GM18517 (cell line): Measurements from ENCODE around the gene DST.
"Not testable (repeated sequence)": the region's sequence is repeated elsewhere in the genome, so short reads cannot be mapped to it uniquely, and the experiment has no call there.

Experiments used
- ATAC-seq: cut with Tn5 transposase; IDR thresholded peaks from one replicate; pipeline ENCODE4 v1.9.1; 2021; ENCODE audit warnings: mild to moderate bottlenecking, moderate library complexity; ENCODE audit not compliant: unreplicated experiment

Gene DST

GRCh38 chr6:56521454-56521853, 121.2 kb downstream of the DST start:
- ATAC-seq: no peak

DNA sequence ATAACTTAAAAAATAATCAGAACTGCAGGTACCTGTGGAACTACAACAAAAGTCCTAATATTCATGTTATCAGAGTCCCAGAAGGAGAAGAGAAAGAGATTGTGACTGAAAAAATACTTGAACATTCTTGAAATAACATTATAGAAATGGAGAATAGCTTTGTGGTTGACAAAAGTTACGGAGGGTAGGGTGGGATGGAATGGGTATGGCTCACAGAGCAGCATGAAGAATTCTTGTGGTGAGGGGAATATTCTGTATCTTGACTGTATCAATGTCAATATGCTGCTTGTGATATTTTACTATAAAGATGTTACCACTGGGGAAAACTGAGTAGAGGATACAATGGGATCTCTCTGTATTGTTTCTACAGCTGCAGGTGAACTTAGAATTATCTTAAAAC, 122.5 kb downstream of the DST start:
- no peak for ATAC-seq

DNA sequence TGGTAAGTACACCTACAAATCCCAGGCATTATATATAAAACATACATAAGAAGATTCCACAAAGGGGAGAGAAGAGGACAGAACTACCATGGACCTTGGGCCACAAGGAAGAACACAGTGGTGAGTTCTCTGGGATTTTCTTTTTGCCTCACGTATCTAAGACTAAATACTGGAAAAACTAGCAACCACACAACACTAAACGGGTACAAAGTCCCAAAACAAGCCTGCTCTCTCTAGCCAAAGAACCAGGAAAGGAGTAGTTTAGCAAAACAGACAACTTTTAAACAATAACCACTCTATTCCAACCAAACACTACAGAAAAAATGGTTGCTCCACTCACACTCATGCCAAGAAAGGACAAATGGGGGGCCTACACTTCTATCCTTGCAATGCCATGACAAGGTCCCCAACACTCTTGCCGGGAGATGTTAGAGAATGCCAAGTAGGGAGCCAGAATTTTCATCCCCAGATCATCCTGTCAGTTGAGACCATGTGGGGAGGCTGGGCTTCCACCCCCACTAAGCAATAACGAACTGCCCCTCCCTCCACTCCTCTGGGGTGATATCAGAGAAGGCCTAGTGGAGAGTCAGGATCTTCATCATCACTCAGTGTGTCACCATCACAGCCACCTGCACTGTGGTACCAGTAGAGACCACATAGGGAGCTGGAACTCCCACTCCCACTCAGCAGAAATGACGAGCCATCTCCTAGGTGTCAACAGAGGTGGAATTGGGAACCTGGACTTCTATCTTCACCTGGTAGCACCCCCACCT, 123.5 kb downstream of the DST start:
- no peak for ATAC-seq

DNA sequence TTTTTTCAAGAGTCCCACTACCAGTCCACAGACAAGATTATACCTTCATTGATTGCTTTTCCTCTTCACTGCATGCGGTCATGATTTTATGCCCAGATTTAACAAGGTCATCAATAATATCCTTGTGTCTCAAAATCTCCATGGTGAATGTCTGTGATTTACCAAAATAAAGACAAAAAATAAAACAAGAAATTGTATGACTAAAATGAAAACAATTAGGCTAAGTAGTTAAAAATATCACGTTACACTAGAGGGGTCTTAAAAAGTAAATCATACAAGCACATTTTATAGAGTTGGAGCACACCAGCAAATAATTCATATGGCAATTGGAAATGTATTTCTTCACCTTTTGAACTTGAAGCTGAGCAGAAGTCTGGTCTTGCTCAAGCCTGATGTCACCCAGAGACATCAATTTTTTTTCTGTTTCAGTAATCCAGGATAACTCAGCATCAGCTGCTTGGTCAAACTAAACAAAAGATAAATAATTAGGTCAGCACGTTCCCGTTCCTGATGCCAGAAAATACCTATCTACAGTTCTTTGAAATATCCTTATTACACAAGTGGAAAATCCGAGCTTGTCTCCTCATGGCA, 125.4 kb downstream of the DST start:
- no peak for ATAC-seq

DNA sequence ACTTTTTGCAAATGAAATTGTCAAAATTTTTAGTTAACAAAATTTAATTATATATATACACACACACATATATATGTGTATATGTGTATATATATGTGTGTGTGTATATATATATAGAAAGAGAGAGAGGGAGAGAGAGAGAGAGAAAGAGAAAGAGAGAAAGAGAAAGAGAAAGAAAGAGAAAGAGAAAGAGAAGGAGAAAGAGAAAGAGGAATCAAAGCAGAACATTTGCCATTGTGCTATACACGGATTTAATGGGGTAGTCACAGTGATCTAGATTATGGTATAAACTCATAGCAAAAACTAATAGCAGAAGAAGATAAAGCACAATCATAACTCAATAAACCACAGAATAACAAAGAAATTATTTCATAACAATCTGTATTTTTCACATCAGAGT, 126.7 kb downstream of the DST start:
- no peak for ATAC-seq

DNA sequence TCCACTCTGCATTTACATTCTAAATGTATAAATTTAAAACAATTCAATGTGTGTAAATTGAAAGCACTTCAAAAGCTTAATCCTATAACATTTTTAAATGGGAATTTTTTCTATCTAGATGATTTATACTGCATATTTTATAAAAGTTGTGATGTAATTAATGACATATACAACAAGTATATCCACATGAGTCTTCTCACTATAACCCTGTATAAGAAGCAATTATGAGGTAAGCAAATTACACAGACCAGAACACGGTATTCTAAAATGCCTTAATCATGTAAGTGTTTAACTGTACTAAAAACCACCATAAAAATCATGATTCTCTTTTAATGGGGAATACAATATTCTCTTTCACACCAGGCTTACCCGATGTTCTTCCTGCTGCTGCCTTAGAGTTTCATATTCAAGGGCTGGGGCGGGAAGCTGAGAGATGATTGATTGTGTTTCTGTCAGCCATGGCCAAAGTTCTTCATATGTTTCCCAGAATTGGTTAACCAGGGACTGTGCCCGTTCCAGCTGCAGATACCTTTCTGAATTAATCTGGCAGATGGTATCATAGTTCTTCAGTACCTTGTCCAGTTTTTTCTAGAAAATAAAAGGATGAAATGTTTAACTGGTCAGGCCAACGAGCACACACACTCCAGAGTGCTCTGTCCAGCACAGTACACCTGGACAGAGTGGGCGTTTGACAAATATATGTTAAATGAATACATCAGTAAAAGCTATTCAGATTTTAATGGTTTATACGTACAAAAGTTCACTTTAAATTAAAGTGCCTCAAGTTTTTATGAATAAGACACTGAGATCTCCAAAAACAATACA, 127.4 kb downstream of the DST start:
- no peak for ATAC-seq

- ATAC-seq: no peak
Observed at GRCh38 chr6:56514395-56514794, 128.3 kb downstream of the DST start.

GRCh38 chr6:56513631-56514030, 129.1 kb downstream of the DST start:
- ATAC-seq: no peak

DNA sequence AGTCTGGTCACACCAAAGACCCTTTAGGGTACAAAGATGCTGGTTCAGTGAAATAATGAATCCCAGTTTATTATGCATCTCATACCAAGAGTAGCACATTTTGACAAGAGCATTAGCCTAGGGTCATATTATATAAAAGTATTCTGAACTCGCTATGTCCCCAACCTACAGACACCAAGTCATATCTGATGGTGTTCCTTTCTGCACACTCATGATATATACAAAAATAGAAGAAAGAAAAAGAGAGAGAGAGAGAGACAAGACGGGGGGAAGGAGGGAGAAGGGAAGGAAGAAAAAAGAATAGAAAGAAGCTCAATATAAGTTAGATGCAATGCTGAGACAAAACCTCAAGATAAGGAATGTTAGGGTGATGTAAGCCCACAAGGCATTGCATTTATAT, 131.1 kb downstream of the DST start:
- ATAC-seq: no peak

DNA sequence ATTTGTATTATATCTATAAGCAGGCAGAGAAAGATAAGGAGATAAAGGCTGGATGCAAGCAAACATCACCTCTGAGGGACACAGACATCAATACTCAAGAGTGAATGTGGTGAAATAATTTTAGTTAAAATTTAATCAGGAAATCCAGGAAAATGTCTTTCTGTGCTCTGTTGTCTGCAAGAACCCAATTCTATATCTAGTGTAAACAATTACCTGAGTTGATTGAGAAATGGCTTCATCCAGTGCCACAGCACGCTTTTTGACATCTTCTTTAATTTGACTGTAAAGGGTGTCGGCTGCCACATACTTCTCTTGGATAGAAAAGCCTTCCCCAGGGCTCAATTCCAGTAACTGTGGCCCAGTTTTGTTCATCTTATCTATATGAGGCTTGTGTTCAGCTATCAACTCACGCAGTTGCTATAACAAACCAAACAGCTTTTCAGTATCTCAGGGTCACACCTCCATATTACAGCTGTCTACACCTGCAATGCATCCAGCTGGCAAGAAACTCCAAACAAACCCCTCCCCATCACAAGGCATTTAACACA, 131.6 kb downstream of the DST start:
- ATAC-seq: no peak

- ATAC-seq: no peak
Observed at GRCh38 chr6:56509031-56509430, 133.7 kb downstream of the DST start.

DNA sequence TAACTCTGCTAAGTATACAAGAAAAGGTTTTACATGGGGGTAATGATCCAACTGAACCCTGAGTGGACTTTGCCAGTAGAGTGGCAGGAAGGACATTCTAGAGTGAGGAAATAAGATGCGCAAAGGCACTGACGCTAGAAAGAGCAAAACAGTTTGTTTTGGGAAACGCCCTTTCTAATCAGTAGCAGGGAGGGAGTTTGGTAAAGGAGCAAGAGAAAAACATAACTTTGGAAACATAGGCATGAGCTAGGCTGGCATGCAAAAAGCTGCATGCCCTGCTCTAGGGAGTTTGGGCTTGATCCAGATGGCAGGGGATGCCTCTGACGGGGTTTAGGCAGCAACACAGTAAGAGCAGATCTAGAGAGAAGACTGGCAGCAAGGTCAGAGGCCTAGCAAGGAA, 135.2 kb downstream of the DST start:
- no peak for ATAC-seq

GRCh38 chr6:56505512-56506260, 137.0 kb downstream of the DST start:
- ATAC-seq: no peak

- ATAC-seq: no peak
Observed at GRCh38 chr6:56501993-56502392, 140.7 kb downstream of the DST start.

DNA sequence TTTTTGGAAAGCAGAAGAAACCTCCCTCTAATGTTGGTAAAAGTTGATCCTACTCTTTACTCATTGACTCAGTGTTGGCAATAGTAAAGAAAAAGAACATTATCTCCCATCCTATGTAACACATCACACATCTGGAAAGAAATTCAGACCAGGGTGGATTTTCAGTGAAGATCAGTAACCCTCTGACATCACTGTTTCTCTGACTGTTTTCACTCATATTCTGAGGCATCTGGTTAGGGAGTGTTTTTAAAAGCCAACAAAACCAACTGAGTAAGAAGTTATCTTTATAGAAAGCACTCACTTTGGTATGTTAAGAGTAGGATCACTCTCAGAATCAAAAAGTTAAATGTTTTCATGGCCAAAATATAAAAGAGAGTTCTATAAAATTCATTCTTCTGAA, 143.6 kb downstream of the DST start:
- ATAC-seq: no peak

DNA sequence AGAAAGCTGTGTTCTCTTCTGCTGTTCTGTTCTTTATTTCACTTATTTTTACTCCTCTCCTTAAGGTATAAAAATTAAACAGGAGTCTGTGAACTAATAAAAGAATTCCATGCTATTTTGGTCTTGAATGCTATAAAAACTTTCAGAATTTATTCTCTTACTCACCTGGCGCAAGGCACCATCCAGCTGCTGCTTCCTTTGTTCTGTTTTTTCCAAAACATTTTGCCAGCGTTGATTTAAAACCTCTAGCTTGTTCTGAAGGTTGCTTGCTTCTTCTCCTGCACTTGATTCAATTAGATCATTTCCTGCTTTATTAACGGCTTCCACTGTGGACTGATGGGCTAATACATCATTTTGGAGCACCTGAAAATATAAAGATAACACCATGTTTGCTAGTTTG, 145.0 kb downstream of the DST start:
- ATAC-seq: no peak

DNA sequence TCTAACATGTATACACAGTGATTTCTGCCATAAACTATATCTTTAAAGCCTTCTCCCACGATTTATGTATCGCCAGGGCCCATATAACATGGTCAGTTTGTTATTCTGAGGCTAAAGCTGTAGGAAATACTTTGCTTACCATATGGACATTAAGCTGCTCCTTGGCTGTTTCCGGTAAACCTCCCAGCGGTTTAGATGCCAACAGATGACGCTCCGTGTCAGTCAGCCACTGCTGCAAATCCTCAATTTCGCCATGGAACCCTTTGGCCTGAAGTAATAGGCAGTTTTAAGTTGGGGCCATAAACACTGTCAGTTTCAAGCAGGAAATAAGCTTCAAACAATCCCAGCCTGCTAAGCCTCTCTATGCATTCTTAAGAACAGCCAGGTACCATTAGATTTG, 145.4 kb downstream of the DST start:
- no peak for ATAC-seq

- not testable (repeated sequence) for ATAC-seq
Observed at GRCh38 chr6:56496650-56497049, 146.0 kb downstream of the DST start.

GRCh38 chr6:56495654-56496053, 147.0 kb downstream of the DST start:
- ATAC-seq: no peak

DNA sequence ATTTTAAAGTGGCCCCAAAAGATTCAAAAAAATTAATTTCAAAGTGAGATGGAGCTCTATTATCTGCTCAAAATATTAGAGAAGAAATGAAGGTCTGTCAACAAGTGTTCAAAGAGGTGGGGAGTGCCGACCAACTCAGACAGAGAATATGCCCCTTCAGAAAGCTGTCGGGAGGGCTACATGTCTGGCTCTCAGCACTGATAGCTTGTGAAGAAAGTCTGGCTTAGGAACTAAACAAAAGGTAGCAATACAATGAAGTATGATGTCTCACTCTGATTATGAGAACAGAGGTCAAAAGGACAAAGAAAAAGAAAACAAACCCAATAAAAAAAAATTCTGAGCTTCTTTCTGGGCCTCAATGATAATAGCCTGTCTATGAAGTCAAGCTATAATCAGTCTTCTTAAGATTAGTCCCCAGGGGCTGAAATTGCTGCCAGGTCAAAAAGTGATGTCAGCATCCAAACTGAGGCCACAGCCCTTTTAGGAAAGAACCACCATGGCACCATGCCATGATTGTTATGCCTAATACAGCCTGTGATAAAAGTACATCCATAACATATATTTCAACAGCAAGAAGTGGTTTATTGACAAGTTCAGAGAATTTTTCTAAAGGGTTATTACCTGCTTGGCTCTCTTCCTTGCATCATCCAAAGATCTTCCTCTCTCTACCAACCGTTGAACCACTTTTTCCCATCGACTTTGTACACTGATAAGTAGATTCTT, 150.9 kb downstream of the DST start:
- no peak for ATAC-seq
